Stimulated activated CD4-positive, alpha-beta T cell treated with anti-CD3 and anti-CD28 coated beads, Interleukin-1b, Interleukin-23, amount 100 ng/mL, for 24 hours (primary cell): ENCODE data around the gene NOXA1.
A peak's percentile ranks its signal among the peaks of the same experiment; 100 is the strongest.

ENCODE experiments used
- DNase-seq, 4 experiments: peaks; one replicate each; pipeline ENCODE4 v3.0.0-alpha.2; 2020; ENCODE audit warnings: low read depth in 4 of 4, low spot score in 1 of 4

The NOXA1 gene

DNA sequence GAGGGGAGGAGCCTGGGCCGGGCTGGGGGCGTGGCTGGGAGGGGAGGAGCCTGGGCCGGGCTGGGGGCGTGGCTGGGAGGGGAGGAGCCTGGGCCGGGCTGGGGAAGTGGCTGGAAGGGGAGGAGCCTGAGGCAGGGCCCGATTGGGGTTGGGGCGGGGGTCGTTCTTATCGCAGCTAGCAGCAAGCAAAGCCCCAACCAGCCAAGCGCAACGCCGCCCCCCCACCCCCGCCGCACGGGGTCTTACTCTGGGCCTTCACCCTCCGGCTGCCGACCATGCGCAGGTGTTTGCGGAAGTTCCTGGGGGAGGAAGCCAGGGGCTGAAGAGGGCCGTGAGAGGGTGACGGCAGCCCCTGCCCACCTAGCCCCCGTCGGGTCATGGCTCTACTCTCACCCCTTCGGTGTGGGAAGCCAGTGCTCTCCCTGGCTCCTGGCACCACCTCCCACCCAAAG is 31.0 kb downstream of the NOXA1 start:
- DNase-seq, result peak in 1 of 4 experiments; percentile 32

DNA sequence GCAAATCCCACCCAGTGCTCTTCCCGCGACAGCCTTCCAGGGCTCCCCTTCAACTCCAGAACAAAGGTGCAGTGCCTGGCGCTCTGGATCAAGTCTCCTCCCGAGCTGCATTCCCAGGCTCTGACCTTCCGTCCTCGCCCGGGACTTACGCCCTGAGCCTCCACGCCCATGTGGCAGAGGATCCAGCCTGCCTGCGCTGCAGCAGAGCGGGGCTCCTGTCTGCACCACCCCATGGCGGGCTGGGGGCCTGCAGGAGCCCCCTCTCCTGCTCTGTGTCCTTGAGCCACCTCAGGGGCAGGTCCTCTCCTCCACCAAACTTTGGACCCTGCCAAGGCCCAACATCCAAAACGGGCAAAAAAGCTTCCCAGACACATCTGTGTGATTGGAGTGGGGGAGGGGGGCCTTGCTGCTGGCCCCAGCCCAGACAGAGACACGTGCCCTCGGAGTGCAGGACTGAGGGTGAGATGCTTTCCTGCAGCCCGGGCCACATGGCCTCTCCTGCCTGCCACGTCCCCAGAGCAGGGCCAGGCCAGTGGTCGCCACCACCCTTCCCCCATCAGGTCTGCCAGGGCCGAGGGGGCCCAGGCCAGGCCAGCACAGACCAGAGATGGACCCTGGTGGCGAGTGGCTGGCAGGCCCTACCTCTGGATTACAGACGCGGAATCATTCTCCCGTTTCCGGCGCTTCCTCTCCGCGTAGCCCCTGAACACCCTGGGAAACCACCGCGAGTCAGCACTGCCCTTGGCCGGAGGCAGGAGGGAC is 31.6 kb downstream of the NOXA1 start:
- no peak for DNase-seq

DNA sequence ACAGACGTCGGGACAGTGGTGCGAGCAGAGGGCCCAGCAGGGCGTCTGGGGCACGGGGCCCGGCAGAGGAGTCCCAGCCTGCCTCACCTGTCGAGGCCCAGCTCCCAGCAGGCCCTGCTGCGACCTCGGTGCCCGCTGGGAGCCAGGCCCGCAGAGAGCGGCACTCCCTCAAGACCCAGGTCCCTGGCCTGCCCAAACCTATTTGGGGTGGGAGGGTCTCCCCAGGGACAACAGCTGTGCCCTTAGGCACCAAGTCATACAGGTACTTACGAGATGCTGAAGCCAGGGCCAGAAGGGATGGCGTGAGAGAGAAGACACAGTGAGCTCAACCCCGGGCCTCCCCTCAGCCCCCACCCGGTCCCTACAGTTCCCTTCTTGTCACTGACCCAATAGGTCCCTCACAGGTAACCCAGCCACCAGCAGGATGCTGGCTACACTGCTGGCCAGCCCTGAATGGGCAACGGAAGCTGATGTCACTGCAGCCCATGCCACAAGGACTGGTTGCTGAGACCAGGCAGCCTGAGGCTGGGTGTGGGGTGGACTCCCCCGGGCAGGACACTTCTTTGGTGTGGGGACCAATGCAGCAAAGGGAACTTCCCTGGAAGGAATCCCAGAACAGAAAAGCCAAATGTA is 32.3 kb downstream of the NOXA1 start:
- no peak for DNase-seq

DNA sequence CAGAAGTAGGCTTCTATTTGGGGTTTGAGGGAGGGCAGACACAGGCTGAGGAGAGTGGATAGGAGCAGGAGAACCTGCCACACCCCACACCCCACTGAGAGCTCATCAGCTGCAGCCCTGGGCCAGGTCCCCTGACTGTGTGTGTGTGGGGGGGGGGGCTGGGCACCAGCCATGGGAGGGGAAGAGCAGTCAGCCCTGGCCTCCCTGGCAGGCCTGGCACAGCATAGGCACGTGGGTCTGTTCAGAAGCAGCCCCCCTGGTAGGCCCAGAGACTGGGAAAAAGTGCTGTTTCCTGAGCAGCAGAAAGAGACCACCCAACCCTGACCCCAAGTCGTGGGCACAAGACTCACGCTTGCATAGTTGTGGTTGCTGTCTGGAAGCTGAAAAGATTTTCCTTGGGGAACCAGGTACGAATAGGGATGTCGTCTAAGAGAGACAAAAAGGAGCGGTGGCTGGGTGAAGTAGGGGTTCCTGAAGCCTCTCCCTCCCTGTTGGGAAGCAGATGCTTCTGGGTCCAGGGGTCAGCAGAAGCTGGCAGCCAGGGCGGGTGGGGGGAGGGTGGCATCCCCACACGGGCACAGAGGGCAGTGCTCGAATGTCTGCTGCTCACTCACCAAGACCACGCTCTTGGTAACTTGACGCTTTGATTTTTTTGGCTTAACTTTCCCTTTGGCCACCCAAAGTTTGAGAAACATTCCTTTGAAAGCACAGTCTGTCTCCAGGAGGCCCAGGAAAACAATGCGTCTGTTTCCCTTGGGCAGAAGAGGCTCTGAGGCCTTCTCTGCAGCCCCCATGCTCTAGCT is 33.1 kb downstream of the NOXA1 start:
- no peak for DNase-seq

DNA sequence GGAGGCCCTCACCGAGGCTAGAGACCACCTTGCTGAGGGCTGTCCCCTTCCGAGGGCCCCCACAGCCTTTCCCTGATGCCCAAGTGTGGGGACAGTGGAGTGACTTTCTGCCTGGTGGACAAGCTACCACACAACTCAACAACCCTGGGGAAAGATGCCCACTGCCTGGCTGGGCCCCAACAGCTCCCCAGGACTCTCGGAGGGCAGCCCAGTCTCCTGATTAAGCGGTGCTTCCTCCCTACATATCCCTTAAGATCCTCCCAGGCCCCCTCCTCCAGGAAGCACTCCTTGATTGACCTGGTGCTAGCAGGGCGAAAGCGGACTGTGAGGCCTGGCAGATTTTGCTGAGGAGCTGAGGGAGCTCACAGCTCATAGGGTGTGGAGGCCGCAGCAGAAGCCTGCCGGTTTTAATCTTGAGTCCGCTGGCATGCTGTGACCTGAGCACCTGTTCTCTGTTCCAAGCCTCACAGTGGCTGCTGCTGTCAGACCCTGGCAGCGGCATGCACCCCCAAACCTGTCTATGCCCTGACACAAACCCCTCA is 33.7 kb downstream of the NOXA1 start:
- no peak for DNase-seq

DNA sequence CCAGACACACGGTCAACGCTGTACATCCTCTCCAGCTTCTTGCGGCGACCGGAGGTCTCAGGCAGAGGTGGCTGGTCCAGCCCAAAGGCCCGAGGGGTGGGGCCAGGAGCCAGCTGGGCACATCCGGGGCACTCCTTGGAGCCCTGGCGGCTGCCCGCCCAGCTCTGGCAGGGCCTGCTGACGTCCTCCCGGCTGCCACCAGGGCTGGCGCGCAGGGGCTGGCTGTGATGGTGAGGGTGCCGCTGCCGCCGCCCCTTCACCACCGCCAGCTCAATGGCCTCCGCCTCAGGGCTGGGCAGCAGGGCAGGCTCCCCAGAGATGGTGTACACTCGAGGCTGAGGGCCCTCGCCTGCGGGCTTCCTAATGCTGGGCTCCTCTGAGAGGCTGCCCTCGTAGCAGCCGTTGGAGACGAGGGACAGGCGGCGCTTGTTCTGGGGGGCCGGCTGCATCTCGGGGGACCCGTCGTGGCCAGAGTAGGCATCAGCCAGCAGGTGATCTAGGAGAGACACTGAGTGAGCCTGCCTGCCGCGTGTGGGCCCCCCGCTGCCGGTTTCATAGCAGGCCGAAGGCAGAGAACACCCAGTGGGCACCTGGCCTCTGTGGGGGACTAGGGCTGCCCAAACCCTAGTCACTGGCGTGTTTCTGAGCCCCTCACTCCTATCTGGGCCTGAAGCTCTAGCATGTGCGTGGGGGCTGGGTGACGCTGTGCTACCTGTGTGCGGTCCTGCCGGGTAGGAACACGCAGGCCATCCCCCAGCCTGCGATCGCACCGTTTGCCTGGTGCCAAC is 34.4 kb downstream of the NOXA1 start:
- DNase-seq, result no peak

DNA sequence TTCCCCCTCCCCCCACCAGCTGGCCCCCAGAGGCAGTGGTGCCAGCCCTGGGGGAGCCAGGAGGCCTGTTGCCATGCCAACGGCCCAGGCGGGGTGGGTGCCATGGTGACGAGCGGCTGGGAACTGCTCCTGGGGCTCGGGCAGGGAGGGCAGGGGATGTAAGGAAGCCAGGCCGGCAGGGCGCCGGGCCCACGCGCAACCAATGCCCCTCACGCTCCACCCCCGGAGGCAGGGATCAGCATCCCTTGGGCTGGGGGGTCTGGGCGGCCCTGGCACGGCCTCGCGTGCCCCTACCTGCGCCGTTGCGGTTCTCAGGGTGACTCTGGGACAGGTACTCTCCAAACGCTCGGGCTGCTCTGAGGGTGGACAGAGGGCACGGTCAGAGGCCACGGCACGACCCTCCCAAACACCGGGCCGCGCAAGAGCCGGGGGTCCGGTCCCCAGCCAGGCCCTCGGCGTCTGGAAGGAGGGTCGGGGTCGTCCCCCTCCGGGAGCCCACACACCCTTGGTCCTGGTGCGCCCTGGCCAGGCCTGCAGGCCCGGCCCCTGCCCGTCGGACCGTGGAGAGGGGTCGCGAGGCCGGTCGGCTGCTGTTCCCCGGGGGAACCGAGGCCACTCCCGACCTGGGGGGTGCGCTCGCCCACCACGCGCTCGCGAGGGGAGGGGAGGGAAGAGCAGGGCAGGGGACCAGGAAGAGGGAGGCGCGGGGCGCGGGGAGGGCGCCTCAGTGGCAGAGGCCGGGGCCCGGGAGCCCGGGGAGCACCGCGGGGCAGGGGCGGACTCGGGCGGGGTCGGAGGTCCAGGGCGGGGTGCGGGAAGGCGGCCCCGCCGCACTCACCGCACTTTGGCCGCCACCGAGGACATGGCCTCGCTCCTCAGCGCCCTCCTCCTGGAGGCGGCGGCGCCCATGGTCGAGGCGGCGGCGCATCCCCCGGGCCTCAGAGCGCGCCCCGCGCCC is 35.3 kb downstream of the NOXA1 start:
- no peak for DNase-seq

DNA sequence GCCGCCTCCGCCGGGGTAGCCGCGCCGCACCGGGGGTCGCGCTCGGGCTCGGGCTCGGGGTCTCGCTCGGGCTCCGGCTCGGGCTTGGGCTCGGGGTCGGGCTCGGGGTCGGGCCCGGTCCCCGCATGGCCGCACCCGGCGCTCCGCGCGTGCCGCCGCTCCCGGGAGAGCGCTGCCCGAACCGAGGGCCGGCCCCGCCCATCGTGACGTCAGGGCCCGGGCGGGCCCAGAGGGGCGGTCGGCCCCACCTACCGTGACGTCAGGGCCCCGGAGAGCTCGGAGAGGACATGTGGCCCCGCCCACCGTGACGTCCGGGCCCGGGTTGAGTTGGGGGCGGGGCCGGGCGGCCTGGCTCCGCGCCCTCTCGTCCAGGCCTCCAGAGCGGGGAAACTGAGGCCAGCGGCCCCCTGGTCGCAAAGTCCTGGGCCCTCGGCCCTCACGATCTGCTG is 36.0 kb downstream of the NOXA1 start, which contains the start of gene NSMF:
Gene NSMF, minus strand, starts transcription at position 183 of the 449 bp plus-strand sequence. CDS start 232 bp downstream, outside the sequence.
- DNase-seq, result peak; percentile 90 to 96 (median 92)

DNA sequence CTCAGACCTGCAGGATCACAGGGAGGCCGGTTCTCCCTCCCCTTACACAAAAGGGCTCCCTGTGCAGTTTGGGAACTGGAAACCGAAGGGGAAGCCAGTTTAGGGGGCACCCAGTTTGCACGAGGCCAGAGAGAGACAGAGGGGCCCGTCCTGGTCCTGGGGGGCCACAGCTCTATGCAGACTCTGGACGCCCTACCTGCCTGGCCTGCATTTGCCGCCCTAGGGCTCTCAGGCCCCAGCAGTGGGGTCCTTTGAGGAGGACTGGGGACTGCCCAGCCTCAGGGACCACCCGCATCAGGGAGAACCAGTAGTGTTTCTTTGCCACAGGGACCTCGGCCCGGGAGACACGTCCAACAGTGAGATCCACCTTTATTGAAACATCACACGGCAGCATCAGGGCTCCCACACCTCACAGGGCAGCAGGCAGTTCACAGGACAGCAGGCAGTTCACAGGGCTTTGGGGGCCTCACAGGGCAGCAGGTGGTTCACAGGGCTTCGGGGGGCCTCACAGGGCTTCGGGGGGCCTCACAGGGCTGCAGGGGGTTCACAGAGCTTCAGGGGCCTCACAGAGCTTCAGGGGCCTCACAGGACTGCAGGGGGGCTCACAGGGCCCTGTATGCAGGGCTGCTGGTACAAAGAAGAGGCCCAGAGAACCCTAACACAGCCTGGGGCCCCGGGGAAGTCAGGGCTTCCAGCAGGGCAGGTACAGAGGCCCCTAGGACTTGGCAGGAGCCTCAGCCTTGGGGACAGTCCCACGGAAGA is 36.6 kb downstream of the NOXA1 start:
- no peak for DNase-seq

DNA sequence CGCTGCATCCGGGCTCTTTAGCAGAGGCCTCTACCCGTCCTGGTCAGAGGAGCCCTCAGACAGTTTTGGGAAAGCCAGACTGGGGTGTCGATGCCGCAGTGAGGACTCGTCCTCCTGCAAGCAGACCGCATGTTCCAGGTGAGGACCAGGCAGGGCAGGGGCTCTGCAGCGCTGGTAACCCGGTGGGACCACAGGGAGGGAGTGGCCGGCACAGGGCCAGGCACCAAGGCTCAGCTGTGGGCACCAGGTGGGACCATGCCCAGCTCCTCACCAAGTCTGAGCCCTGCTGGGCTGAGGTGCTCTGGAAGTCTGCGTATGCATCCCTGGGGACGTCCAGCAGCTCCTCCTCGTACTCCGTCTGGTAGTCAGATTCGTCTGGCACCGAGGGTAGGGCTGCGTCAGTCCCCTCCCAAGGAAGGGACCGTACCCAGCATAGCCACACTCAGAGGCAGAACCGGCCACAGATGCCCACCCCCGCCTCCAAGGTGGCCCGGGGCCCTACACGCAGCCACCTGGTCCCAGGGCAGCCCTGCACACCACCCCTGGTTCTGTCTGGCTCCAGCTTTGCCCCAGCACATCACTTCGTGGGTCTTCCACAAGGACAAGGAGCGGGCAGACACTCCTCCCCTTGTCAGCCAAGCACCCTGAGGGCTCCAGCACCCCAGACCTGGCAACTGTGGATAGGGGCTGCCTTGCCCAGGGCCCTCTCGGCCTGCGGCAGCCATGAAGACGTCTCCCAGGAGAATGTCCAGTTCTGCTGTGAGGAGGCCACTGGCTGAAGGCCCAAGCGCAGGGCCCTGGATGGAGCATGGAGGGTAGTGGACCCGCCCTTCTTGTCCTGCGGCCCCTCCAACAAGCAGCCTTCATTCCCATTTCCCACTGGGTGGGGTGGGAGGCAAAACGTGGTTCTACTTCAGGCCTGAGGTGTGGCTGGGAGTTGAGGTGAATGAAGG is 37.4 kb downstream of the NOXA1 start:
- no peak for DNase-seq

DNA sequence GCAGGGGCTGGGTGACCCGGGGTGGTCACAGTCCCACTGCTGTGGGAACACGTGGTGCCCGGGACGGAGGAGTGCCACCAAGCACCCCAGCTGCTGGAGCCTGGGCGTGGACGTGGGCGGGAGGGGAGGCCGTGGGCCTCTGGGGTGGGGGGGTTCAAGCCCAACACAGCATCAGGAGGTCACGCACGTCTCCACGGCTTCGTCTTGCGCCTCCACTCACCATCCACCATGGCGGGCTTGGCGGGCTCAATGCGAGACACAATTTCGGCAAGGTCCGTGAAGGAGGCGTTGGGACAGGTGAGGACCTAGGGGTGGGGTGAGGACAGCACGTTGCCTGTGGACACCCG is 38.1 kb downstream of the NOXA1 start:
- no peak for DNase-seq

DNA sequence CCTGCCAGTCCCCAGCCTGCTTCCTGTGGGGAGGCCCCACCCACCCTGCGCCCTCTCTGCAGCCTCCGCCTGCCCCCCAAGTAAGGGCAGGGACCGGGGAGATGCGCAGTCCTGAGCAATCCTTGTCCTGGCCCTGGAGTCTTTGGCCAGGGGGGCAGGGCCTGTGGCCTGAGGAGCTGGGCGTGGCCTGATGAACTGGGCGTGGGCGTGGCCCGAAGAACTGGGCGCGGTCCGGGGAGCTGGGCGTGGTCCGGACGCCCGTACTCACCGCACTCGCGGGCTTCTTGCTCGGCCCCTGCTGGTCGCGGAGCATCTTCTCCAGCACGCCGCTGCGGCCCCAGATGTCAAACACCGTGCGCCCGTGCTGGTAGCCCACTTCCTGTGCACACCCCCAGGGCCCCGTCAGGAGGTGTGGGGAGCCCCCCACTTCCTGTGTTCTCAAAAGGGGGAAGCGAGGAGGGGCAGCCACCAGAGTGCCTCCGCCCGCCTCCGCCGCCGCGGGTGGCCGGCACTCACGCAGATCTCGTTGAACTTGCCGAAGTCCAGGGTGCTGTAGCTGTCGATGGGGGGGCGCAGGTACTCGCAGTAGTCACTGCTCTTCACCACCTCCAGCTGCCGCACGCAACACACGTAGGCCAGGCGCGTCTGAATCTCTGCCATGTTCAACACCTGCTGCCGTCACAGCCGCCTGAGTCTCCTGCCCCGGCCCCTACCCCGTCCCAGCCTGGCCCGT is 38.6 kb downstream of the NOXA1 start:
- DNase-seq, result peak in 3 of 4 experiments; percentile 39 to 75 (median 55)

DNA sequence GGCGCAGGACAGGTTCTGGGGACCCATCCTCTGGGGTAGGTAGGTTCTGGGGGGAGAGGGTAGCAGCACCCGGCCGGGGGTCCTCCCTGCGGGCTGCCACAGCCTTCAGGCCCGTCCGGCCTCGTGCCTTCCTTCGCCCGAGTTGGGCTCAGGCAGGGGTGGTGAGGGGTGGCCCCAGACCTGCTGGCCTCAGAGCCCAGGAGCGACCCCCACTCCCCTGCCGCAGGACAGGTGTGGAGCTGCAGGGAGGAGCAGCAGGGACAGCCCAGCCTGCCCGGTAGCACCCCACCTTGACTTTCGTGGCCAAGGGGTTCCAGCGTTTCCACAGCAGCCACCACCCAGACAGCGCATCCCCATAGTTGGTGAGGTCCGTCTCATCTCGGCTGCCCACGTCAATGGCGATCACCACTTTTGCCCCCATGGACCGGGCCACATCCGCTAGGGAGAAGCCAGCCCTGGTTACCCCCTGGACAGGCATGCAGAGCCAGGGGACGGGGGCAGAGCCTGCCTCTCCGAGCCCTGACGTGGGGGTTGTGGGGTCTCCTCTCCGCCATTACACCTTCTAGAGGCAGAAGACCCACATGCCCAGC is 39.3 kb downstream of the NOXA1 start:
- no peak for DNase-seq

DNA sequence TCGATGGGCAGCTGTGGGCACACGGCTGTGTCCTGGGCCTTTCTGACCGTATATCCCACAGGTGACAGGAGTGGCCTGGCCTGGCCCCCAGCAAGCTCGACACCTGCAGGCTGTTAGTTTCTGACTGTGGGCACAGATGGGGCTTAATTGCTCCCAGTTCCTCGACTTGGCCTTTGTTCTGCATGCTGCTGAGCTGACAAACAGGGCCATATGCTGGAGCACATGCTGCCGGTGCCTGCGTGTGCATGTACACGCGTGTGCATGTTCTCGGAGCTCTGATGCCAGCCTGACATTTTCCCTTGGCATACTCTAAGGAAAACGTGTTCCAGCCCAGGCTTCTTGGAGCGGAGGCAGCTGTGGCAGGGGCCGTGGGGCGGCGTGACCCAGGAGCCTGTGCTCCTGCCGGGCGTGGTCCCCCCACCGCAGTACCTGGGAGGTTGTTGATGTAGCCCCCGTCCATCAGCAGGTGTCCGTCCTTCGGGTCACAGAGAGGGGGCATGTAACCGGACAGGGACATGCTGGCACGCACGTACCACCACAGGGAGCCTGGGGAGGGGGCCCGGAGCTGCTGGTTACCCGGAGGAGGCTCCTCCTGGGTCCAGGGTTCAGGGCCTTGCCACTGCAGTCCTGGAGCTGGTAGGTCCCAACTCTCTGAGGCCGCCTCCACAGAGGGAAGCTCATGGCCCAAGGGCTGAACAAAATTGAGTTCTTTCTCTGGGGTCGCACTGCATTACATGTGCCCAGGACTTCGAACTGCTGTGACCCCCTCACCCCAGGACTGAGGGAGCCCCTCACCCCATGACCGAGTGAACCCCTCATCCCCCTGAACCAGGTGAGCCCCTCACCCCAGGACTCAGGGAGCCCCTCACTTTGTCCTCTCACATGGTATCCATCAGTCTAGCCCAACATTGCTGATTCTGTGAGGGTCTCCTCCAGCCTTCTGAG is 40.1 kb downstream of the NOXA1 start:
- no peak for DNase-seq

DNA sequence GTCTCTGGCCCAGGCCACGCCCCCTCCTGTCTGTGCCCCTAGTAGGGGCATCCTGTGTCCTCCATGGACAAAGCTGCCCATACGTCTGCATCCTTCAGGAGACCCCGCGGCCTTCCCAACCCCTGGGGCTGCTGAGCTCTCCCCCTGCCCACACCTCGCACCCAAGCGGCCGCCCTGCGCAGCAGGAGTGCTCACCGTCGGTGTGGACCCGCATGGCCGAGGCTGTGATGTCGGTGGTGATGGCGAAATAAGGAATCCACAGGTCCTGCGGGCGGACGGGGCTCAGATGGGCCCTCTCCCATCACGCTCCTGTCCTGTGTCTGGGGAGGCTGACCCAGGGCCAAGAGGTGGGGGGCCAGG is 40.7 kb downstream of the NOXA1 start:
- DNase-seq, result no peak
